ENCODE measurements around the gene PYGB.

GRCh38 chr20:25277051-25277801 lies 29.3 kb downstream of the PYGB start:
- TF ChIP-seq, protein P1, sequence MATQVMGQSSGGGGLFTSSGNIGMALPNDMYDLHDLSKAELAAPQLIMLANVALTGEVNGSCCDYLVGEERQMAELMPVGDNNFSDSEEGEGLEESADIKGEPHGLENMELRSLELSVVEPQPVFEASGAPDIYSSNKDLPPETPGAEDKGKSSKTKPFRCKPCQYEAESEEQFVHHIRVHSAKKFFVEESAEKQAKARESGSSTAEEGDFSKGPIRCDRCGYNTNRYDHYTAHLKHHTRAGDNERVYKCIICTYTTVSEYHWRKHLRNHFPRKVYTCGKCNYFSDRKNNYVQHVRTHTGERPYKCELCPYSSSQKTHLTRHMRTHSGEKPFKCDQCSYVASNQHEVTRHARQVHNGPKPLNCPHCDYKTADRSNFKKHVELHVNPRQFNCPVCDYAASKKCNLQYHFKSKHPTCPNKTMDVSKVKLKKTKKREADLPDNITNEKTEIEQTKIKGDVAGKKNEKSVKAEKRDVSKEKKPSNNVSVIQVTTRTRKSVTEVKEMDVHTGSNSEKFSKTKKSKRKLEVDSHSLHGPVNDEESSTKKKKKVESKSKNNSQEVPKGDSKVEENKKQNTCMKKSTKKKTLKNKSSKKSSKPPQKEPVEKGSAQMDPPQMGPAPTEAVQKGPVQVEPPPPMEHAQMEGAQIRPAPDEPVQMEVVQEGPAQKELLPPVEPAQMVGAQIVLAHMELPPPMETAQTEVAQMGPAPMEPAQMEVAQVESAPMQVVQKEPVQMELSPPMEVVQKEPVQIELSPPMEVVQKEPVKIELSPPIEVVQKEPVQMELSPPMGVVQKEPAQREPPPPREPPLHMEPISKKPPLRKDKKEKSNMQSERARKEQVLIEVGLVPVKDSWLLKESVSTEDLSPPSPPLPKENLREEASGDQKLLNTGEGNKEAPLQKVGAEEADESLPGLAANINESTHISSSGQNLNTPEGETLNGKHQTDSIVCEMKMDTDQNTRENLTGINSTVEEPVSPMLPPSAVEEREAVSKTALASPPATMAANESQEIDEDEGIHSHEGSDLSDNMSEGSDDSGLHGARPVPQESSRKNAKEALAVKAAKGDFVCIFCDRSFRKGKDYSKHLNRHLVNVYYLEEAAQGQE (tag by site-specific recombination; IDR thresholded peaks at IDR 0.05), result no peak
- TF ChIP-seq, protein P2, sequence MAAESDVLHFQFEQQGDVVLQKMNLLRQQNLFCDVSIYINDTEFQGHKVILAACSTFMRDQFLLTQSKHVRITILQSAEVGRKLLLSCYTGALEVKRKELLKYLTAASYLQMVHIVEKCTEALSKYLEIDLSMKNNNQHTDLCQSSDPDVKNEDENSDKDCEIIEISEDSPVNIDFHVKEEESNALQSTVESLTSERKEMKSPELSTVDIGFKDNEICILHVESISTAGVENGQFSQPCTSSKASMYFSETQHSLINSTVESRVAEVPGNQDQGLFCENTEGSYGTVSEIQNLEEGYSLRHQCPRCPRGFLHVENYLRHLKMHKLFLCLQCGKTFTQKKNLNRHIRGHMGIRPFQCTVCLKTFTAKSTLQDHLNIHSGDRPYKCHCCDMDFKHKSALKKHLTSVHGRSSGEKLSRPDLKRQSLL (tag by site-specific recombination; IDR thresholded peaks at IDR 0.05), result no peak
- no peak for TF ChIP-seq OVOL3 (tag by site-specific recombination; IDR thresholded peaks at IDR 0.05)
- TF ChIP-seq ZNF558 (tag by site-specific recombination; IDR thresholded peaks at IDR 0.05), result no peak
- no peak for TF ChIP-seq ZBTB26 (tag by site-specific recombination; optimal IDR thresholded peaks at IDR 0.05)
- TF ChIP-seq, protein P3, sequence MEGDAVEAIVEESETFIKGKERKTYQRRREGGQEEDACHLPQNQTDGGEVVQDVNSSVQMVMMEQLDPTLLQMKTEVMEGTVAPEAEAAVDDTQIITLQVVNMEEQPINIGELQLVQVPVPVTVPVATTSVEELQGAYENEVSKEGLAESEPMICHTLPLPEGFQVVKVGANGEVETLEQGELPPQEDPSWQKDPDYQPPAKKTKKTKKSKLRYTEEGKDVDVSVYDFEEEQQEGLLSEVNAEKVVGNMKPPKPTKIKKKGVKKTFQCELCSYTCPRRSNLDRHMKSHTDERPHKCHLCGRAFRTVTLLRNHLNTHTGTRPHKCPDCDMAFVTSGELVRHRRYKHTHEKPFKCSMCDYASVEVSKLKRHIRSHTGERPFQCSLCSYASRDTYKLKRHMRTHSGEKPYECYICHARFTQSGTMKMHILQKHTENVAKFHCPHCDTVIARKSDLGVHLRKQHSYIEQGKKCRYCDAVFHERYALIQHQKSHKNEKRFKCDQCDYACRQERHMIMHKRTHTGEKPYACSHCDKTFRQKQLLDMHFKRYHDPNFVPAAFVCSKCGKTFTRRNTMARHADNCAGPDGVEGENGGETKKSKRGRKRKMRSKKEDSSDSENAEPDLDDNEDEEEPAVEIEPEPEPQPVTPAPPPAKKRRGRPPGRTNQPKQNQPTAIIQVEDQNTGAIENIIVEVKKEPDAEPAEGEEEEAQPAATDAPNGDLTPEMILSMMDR (tag by site-specific recombination; IDR thresholded peaks at IDR 0.05), result no peak
- TF ChIP-seq ZBTB10 (tag by site-specific recombination; IDR thresholded peaks at IDR 0.05), result no peak
- TF ChIP-seq YY1 (tag by site-specific recombination; IDR thresholded peaks at IDR 0.05), result no peak
- TF ChIP-seq, protein P4, sequence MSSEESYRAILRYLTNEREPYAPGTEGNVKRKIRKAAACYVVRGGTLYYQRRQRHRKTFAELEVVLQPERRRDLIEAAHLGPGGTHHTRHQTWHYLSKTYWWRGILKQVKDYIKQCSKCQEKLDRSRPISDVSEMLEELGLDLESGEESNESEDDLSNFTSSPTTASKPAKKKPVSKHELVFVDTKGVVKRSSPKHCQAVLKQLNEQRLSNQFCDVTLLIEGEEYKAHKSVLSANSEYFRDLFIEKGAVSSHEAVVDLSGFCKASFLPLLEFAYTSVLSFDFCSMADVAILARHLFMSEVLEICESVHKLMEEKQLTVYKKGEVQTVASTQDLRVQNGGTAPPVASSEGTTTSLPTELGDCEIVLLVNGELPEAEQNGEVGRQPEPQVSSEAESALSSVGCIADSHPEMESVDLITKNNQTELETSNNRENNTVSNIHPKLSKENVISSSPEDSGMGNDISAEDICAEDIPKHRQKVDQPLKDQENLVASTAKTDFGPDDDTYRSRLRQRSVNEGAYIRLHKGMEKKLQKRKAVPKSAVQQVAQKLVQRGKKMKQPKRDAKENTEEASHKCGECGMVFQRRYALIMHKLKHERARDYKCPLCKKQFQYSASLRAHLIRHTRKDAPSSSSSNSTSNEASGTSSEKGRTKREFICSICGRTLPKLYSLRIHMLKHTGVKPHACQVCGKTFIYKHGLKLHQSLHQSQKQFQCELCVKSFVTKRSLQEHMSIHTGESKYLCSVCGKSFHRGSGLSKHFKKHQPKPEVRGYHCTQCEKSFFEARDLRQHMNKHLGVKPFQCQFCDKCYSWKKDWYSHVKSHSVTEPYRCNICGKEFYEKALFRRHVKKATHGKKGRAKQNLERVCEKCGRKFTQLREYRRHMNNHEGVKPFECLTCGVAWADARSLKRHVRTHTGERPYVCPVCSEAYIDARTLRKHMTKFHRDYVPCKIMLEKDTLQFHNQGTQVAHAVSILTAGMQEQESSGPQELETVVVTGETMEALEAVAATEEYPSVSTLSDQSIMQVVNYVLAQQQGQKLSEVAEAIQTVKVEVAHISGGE (tag by site-specific recombination; conservative IDR thresholded peaks at IDR 0.05; ENCODE audit: low read depth), result no peak
- no peak for TF ChIP-seq ZNF423 (tag by site-specific recombination; IDR thresholded peaks at IDR 0.05)
- TF ChIP-seq ZNF354C (tag by site-specific recombination; IDR thresholded peaks at IDR 0.05; ENCODE audit: borderline replicate concordance, low read depth), result no peak
- no peak for TF ChIP-seq INSM2 (tag by site-specific recombination; IDR thresholded peaks at IDR 0.05)
- TF ChIP-seq ZNF707 (tag by site-specific recombination; IDR thresholded peaks at IDR 0.05), result no peak
